HL-60 (cell line): ENCODE measurements around the gene CAMK2D.

Experiments
- DNase-seq, 2 experiments: peaks; one replicate each; pipeline ENCODE4 v3.0.0-alpha.2; 2010 to 2020; ENCODE audit warnings: low read depth in 1 of 2, low spot score in 1 of 2
- H3K27ac ChIP-seq: fragments of 250-450 bp; sonication (Bioruptor Pico); replicated peaks from 2 replicates; pipeline ENCODE4 v1.5.1; 2020; ENCODE audit warnings: mild to moderate bottlenecking, moderate library complexity
- H3K27me3 ChIP-seq: fragments of 250-450 bp; sonication (Bioruptor Pico); 2 replicates; pipeline ENCODE4 v1.5.1; 2021; ENCODE audit warnings: mild to moderate bottlenecking, moderate library complexity; ENCODE audit not compliant: insufficient read depth, poor library complexity, severe bottlenecking
- H3K4me3 ChIP-seq: replicated peaks from 2 replicates; pipeline ENCODE4 v1.5.1; 2011; ENCODE audit warnings: mild to moderate bottlenecking, control low read depth, low read length; ENCODE audit not compliant: insufficient read depth
- GABPA ChIP-seq: IDR thresholded peaks from 2 replicates; pipeline ENCODE4 v1.6.1; 2012; ENCODE audit warnings: low read depth
- POLR2AphosphoS5 ChIP-seq: IDR thresholded peaks from 2 replicates; pipeline ENCODE4 v1.6.1; 2012; ENCODE audit warnings: low read depth
- SPI1 ChIP-seq: IDR thresholded peaks from 2 replicates; pipeline ENCODE4 v1.6.1; 2012; ENCODE audit warnings: low read depth, mild to moderate bottlenecking, borderline replicate concordance
- TF ChIP-seq, protein P1 (sequence below): IDR thresholded peaks from 2 replicates; pipeline ENCODE4 v1.6.1; 2012; ENCODE audit warnings: low read depth; ENCODE audit not compliant: insufficient replicate concordance
- TF ChIP-seq, protein P2 (sequence below): IDR thresholded peaks from one replicate; pipeline ENCODE4 v1.5.1; 2011; ENCODE audit warnings: low read length, control low read depth, inconsistent platforms; ENCODE audit not compliant: insufficient read depth

CAMK2D gene

DNA sequence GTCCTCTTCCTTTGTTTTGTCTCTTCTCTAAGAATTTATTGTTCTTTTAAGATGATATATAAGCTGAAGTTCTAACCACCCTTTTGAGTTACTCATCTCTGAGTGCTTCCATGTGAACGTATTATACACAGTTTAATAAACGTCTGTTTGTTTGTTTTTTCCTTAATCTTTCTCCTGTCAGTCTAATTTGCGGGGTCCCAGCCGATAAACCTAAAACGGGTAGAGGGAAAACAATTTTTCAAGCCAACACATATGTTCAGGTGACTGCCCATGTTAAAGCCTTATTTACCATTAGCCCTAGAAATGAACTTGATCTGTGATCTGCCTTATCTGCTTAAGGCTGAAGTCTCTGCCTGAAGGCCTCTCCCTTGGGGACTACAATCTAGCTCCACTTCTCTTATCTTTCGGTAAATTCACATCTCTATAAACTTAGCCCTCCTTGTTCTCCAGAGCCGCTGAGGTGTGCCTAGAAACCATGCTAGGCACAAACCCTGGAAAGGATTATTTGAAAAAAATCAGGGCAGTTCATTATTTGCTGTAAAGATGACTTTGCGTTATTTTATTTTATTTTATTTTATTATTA lies 158.8 kb downstream of the CAMK2D start:
- DNase-seq, result no peak
- Histone ChIP-seq H3K27ac (no peak overlapping the region), H3K4me3 (no peak overlapping the region), H3K27me3 (no peaks in the 10 kb centered on the region)
- TF ChIP-seq SPI1 (no peak), POLR2AphosphoS5 (no peak), GABPA (no peak)
- TF ChIP-seq, protein P1, sequence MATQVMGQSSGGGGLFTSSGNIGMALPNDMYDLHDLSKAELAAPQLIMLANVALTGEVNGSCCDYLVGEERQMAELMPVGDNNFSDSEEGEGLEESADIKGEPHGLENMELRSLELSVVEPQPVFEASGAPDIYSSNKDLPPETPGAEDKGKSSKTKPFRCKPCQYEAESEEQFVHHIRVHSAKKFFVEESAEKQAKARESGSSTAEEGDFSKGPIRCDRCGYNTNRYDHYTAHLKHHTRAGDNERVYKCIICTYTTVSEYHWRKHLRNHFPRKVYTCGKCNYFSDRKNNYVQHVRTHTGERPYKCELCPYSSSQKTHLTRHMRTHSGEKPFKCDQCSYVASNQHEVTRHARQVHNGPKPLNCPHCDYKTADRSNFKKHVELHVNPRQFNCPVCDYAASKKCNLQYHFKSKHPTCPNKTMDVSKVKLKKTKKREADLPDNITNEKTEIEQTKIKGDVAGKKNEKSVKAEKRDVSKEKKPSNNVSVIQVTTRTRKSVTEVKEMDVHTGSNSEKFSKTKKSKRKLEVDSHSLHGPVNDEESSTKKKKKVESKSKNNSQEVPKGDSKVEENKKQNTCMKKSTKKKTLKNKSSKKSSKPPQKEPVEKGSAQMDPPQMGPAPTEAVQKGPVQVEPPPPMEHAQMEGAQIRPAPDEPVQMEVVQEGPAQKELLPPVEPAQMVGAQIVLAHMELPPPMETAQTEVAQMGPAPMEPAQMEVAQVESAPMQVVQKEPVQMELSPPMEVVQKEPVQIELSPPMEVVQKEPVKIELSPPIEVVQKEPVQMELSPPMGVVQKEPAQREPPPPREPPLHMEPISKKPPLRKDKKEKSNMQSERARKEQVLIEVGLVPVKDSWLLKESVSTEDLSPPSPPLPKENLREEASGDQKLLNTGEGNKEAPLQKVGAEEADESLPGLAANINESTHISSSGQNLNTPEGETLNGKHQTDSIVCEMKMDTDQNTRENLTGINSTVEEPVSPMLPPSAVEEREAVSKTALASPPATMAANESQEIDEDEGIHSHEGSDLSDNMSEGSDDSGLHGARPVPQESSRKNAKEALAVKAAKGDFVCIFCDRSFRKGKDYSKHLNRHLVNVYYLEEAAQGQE, result no peak
- TF ChIP-seq, protein P2, sequence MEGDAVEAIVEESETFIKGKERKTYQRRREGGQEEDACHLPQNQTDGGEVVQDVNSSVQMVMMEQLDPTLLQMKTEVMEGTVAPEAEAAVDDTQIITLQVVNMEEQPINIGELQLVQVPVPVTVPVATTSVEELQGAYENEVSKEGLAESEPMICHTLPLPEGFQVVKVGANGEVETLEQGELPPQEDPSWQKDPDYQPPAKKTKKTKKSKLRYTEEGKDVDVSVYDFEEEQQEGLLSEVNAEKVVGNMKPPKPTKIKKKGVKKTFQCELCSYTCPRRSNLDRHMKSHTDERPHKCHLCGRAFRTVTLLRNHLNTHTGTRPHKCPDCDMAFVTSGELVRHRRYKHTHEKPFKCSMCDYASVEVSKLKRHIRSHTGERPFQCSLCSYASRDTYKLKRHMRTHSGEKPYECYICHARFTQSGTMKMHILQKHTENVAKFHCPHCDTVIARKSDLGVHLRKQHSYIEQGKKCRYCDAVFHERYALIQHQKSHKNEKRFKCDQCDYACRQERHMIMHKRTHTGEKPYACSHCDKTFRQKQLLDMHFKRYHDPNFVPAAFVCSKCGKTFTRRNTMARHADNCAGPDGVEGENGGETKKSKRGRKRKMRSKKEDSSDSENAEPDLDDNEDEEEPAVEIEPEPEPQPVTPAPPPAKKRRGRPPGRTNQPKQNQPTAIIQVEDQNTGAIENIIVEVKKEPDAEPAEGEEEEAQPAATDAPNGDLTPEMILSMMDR, result no peak

DNA sequence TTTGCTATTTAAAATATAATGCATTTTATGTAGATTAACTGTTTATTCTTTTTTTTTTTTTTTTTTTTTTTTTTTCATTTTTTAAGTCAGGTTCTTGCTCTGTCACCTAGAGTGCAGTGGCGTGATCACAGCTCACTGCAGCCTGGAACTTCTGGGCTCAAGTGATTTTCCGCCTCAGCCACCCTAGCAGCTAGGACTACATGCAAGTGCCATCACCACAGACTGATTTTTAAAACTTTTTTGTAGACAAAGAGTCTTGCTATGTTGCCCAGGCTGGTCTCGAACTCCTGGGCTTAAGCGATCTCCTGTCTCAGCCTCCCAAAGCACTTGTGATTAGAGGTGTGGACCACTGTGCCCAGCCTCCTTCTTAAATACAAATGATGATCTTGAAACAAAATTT lies 159.9 kb downstream of the CAMK2D start:
- TF ChIP-seq, protein P2, result no peak
- TF ChIP-seq POLR2AphosphoS5, result no peak
- TF ChIP-seq, protein P1, result no peak
- TF ChIP-seq GABPA, result no peak
- TF ChIP-seq SPI1, result no peak
- Histone ChIP-seq H3K27ac (no peak overlapping the region), H3K27me3 (no peaks in the 10 kb centered on the region), H3K4me3 (no peak overlapping the region)
- no peak for DNase-seq

DNA sequence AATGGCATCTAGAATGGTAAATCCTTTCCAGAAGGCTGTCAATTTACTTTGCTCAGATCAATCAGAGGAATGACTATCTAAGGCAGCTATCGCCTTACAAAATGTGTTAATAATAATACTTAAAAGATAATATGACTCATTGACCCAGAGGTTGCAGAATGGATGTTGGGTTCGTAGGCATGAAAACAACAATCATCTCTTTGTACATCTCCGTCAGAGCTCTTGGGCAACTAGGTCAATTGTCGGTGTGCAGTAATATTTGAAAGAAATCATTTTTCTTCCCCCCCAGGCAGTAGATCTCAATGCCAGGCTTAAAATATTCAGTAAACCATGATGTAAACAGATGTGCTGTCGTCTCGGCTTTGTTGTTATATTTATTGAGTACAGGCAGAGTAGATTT lies 165.1 kb downstream of the CAMK2D start:
- no peak for DNase-seq
- Histone ChIP-seq H3K27me3 (no peaks in the 10 kb centered on the region), H3K27ac (no peak overlapping the region), H3K4me3 (no peak overlapping the region)
- TF ChIP-seq POLR2AphosphoS5 (no peak), GABPA (no peak)

DNA sequence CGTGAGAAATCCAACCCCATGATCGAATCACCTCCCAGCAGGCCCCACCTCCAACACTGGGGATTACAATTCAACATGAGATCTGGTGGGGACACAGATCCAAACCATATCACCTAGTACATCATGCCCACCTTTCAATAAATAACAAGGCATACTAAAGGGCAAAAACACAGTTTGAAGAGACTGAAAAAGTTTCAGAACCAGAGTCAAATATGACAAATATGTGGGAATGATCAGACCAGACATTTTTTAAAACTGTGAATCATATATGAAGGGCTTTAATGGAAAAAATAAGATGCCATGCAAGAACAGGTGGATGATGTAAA lies 167.3 kb downstream of the CAMK2D start:
- H3K4me3 ChIP-seq, result no peak overlapping the region
- DNase-seq, result no peak
- H3K27ac ChIP-seq, result no peak overlapping the region
- no peak for TF ChIP-seq GABPA
- no peak for TF ChIP-seq SPI1
- no peak for TF ChIP-seq POLR2AphosphoS5
- TF ChIP-seq, protein P2, result no peak
- TF ChIP-seq, protein P1, result no peak
- H3K27me3 ChIP-seq, result no peaks in the 10 kb centered on the region
